SH-SY5Y (cell line): Measurements from ENCODE around the gene ZNF683.

Experiments
- GATA2 ChIP-seq: IDR thresholded peaks from 2 replicates; pipeline ENCODE4 v1.6.1; 2011; ENCODE audit warnings: mild to moderate bottlenecking, low read depth, low read length
- GATA3 ChIP-seq: IDR thresholded peaks from 2 replicates; pipeline ENCODE4 v1.6.1; 2011; ENCODE audit warnings: low read depth, mild to moderate bottlenecking, low read length, moderate library complexity

DNA sequence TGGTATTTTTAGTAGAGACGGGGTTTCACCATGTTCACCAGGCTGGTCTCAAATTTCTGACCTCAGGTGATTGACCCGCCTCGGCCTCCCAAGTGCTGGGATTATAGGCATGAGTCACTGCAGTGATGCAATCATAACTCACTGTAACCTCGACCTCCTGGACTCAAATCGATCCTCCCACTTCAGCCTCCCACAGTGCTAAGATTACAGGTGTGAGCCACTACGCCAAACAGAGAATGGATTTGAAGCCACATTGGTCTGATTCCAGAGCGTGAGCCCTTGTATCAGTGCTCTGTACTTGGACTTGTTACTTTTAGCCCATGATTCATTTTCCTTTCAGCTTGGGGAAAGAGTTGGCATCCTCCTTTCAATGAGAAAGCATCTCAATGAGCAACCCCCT lies 14.9 kb upstream of the ZNF683 start:
- TF ChIP-seq GATA2 (no peak), GATA3 (no peak)
